GM12892 (cell line): ENCODE results near the gene NOXO1.
A peak's percentile ranks its signal among the peaks of the same experiment; 100 is the strongest.
"Not testable (repeated sequence)": the region's sequence is repeated elsewhere in the genome, so short reads cannot be mapped to it uniquely, and the experiment has no call there.

ENCODE experiments used
- DNase-seq: peaks from one replicate; pipeline ENCODE4 v3.0.0; 2011; ENCODE audit not compliant: insufficient read length
- FAIRE-seq: peaks from 2 replicates; lab custom pipeline; 2011; peaks lifted over from hg19 to GRCh38; lab: Jason Lieb, UNC
- POLR2A ChIP-seq: IDR thresholded peaks from 2 replicates; pipeline ENCODE4 v1.6.1; 2011; ENCODE audit warnings: low read depth, low read length, control low read depth
- POLR2AphosphoS5 ChIP-seq: IDR thresholded peaks from 2 replicates; pipeline ENCODE4 v1.6.1; 2011; ENCODE audit warnings: low read depth, low read length, control low read depth
- TAF1 ChIP-seq: IDR thresholded peaks from 2 replicates; pipeline ENCODE4 v1.6.1; 2011; ENCODE audit warnings: low read depth, mild to moderate bottlenecking, control low read depth, low read length, borderline replicate concordance

The NOXO1 gene

DNA sequence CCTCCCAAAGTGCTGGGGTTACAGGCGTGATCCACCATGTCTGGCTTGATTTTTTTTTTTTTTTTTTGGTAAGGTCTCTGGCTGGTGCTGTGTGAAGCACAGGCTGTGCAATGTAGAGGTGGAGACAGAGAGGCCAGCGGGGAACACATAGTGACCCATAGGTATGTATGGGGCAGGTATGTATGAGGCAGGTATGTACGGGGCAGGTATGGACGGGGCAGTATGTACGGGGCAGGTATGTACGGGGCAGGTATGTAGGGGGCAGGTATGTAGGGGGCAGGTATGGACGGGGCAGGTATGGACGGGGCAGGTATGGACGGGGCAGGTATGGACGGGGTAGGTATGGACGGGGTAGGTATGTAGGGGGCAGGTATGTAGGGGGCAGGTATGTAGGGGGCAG lies 31.8 kb downstream of the NOXO1 start:
- no peak for TF ChIP-seq POLR2AphosphoS5
- TF ChIP-seq POLR2A, result no peak
- no peak for TF ChIP-seq TAF1
- FAIRE-seq, result no peak

DNA sequence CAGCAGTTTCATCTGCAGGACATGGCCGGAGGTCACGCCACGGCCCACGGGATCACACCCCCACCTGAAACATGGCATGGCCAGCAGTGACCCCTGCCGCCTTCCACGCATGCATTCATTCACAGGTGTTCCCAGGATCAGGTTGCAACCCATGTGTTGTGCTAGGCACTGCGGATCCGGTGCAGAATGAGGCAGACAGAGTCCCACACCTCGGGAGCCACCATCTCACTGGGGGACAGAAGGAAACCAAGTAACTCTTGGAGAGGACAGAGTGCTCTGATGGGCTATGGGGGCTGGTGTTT lies 33.9 kb downstream of the NOXO1 start:
- no peak for DNase-seq
- no peak for FAIRE-seq
- TF ChIP-seq TAF1 (no peak), POLR2AphosphoS5 (no peak)

More for the DNA sequence above, 31.8 kb downstream of the NOXO1 start:
- no peak for DNase-seq

DNA sequence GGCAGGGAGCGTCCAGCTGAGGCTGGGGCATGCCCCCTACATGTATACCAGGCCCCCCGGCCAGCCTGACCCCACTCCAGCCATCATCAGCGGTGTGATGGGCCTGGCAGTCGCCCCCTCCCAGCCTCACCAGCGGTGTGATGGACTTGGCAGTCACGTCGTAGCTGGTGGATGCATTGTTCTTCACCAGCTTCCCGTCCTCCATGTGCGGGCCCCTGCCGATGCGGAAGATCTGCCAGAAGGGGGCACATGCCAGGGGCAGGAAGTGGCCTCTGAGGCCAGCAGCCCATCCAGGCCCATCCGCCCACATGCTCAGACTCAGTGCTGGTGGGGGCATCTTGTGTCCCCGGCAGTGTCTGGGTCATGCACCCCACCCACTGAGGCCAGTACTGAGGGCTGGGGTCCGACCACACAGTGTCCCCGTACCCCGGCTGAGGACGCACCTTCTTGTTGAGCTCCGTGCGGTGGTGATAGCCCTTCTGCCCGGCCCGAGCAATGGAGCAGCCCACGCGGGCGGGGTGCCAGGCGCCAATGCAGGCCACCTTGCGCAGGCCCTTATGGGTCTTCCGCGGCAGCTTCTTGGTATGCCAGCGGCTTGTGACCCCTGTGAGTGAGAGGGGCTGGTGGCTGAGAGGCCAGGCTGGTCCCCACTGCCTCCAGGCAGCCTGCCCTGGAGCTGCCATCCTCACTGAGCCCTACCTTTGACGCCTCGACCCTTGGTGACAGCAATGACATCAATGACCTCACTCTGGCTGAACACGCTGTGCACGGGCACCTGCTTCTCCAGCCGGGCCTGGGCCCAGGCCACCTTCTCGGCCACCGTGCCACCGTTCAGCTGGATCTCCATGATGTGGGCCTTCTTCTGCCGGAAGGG lies 34.5 kb downstream of the NOXO1 start:
- FAIRE-seq (no peak), DNase-seq (no peak)
- TF ChIP-seq POLR2A (no peak), TAF1 (no peak), POLR2AphosphoS5 (no peak)

DNA sequence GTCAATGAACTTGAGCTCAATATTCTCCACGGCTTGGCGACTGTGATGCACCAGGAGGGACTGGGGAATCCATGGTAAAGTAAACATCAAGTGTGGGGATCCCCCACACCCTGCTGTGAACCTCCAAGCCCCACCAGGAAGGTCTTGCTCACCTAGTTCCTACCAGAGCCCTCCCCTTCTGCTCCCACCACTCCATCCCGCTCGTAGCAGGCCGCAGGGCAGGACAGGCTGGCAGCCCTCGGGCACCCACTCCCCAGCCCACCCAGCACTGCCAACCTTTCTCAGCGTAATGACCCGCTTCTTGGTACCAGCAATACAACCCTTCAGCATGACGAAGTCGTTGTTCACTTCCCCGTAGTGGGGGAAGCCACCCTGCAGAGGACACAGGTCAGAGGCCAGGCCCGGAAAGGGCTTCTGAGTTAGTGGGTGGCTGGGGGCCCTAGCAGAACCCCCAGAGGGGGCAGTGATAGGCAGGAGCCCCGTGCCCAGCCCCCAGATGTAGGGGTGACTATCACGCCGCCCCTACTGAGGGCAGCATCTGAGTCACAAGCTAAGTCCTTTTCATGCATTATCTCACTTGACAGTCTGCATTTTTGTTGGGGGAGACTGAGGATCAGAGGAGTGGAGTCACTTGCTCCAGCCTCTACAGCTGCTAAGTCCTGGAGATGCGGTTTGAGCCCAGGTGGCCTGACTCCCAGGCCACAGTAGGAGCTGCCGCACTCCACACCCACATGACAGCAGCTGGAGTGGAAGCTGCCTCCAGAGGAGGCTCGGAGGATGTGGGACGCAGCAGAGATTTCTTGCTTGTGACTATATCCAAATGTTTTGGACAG lies 35.5 kb downstream of the NOXO1 start:
- FAIRE-seq, result no peak
- DNase-seq, result no peak
- TF ChIP-seq POLR2AphosphoS5 (no peak), POLR2A (no peak), TAF1 (no peak)

DNA sequence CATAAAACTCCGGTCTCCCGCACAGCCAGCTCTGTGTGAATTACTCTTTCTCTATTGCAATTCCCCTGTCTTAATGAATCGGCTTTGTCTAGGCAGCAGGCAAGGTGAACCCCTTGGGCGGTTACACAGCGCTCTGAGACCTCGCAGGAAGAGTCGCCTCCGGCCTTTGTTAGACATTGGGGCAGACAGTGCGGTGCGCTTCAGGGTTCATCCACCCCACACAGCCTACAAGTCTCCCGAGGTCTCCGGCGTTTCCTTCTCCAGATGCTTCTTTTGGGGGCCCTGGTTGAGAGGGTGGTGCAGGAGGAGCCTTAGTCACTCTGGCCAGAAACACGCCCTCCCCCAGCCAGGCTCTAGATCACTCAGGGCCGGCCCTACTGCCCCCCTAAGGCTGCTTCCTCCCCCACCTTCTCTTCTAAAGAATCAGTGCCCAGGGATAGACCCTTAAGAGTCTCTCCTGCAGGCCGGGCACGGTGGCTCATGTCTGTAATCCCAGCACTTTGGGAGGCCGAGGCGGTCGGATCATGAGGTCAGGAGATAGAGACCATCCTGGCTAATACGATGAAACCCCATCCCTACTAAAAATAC lies 36.6 kb downstream of the NOXO1 start:
- FAIRE-seq (no peak), DNase-seq (no peak)
- TF ChIP-seq TAF1, result no peak
- no peak for TF ChIP-seq POLR2A
- TF ChIP-seq POLR2AphosphoS5, result no peak

DNA sequence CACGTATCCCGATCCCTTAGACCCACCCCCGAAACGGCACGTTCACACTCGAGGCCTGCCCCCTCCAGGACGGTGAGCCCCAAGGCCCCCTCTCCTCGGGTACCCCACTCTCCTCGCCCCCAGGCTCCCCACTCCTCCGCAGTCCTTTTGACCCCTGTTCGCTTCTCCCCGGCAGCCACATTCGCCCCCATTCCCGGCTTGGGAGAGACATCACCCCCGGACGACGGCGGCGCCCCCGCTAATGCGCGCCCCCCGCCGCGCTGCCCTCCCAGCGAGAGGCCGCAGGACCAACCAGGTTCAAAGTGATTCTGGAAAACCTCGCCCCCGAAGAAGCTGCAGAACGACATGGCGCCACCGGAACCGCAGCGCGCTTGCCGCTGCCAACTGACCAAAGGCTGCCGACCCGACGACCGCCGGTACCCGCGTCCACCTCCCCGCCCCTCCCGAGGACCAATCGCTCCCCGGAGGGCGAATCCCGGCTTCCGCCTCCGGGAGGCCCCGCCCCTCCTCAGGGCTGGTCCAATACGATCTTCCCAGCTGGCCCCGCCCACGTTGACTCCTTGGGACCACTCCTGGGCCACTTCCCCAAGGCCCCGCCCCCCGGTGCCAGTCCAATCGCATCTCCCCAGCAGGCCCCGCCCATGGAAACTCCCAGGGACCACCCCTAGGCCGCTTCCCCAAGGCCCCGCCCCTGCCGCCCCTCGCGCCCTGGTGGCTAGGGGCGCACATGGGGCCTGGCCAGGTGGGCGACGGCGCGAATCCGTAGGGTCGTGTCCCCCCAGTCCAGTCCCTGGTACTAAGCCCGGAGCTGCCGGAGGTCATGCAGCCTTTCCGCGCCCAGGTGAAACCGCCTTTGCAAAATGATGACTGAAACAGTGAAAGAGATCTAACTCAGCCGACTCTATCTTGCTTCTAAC lies 38.2 kb downstream of the NOXO1 start, which contains the start of gene MSRB1:
Gene MSRB1, minus strand, starts transcription at position 390 of the 917 bp plus-strand sequence. Its CDS starts 43 bp downstream, at position 347.
- peak; percentile 100 for FAIRE-seq
- DNase-seq, result peak; percentile 100
- peak; percentile 53; the same call in 1 of the 2 replicates for TF ChIP-seq POLR2AphosphoS5
- TF ChIP-seq TAF1, result 0 out of 2 replicates have a peak, but pooled peaks have one; percentile 43
- peak; percentile 82 for TF ChIP-seq POLR2A

DNA sequence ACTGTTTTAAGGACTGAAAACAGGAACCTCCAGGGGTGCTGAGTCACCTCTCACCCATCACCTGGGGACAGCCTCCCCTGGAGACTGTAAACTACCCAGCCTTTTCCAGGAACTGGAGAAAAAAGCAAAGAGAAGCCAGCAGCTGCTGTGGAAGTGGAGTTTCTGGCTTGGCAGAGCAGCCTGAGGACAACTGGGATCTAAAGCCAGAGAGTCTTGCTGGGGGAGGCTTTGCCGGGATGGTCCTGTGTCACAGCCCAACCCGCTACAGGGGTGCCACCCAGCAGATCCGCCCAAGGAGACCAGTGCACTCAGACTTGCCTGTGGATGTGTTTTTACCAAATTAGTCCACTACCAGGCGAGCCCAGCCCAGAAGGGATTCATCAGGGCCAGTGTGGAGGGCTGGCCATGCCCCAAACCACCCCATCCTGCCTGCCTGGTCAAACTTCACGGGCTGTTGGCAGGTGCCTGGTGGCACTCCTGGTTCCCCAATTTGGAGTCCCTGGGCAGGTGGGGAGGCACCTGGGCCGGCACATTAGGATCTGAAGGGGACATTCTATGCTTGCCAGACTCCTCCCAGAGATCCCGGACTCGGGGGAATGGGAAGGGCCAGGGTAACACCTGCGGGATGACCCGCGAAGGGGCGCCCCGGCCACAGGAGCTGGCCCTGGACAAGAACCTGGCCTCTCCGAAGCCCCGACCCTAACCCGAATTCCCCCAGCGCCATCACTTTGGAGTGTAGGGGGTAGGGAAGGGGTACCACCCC lies 39.0 kb downstream of the NOXO1 start:
- TF ChIP-seq TAF1, result no peak
- no peak for TF ChIP-seq POLR2A
- no peak for TF ChIP-seq POLR2AphosphoS5
- FAIRE-seq (peak; percentile 48), DNase-seq (no peak)

DNA sequence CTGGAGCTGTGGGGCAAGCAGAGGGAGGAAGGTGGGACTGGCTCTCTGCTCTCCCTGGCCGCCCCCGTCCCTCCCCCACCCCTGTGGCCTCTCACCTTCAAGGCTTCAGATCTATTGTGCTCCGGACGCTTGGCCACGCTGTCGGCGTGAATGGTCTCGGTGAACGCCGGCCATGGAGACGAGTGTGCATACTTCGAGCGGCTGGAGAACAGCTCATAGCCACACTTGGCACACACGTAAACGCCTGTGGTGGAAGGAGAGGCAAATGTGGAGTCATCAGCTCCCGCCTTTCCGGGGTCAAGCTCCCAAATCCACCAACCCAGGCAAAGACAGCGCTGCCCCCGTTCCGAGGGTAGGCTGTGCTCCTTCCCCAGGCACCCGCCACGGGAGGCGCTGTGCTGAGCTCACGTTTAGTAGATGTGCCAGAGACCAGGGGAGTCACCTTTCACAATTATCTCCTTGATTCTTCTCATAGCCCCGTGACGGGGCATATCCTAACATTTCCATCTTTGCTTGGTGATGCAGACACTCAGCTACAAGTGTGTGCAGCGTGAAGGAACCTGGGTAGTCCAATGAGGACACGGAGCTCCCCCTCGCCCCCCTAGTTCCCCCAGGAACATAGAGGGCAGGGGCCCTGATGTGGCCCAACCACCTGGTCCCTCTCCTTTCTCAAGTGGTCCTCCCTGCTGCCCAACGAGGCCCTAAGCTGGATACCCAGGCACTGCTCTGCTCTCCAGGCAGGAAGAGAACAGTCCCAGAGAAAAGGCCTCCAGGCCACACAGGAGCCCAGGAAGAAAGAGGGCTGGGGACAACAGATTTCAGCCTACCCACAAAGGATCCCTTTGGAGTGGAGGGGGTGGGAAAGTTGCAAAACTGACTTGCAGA lies 39.9 kb downstream of the NOXO1 start:
- FAIRE-seq (no peak), DNase-seq (no peak)
- TF ChIP-seq TAF1, result no peak
- no peak for TF ChIP-seq POLR2AphosphoS5
- no peak for TF ChIP-seq POLR2A

DNA sequence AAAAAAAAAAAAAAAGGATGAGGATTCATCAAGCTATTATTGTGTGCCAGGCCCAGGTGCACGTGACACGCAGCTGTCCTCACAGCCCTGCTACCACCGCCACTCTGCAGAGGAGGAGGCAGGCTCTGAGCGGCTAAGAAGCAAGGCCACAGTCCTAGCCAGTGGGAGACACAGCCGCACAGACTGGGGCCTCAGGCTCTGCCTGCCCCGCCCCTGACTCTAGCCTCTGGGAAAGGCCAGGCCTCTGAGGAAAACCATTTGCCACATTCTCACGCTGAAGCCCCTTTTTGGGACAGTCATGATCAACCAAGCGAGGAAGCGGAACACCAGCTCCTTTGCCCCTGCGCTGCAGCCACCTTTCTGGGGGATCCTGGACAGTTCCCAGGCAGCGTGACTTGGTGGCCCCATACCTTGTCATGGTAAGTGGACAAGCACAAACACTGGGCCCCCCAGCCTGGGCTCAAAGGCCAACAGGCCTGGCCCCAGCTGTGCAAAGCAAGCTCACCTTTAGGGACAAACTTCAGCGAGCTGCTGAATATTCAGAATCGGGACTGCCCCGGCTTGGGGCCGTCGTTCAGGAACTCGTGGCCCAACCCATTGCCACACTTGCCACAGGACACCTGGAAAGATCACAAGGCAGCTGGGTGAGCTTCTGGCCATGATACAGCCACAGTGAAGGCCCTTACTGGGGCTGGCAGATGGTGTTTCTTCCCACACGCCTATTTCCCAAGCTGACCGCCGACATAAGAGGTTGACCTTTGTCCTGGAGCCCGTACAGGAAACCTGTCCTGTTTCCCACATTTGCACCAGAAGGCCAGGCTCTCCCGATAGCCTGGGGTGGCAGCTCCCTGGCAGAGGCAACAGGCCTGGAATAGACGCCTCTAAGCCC lies 40.8 kb downstream of the NOXO1 start:
- no peak for TF ChIP-seq TAF1
- no peak for TF ChIP-seq POLR2A
- TF ChIP-seq POLR2AphosphoS5, result no peak
- no peak for DNase-seq
- no peak for FAIRE-seq

DNA sequence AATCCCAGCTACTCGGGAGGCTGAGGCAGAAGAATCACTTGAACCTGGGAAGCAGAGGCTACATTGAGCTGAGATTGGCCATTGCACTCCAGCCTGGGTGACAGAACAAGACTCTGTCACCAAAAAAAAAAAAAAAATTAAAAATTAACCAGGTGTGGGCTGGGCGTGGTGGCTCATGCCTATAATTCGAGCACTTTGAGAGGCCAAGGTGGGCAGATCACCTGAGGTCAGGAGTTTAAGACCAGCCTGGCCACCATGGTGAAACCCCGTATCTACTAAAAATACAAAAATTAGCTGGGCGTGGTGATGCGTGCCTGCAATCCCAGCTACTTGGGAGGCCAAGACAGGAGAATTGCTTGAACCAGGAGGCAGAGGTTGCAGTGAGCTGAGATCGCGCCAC lies 41.4 kb downstream of the NOXO1 start:
- FAIRE-seq, result not testable (repeated sequence)

More for the DNA sequence above, 41.4 kb downstream of the NOXO1 start:
- not testable (repeated sequence) for DNase-seq
